GM19193 (cell line): Measurements from ENCODE around the gene AKAP17A.

ENCODE experiments used
- POLR2A ChIP-seq: IDR thresholded peaks from 4 replicates; pipeline ENCODE4 v1.6.1; 2011; ENCODE audit not compliant: insufficient read depth, insufficient read length; ENCODE audit errors: extremely low read depth

Gene AKAP17A

DNA sequence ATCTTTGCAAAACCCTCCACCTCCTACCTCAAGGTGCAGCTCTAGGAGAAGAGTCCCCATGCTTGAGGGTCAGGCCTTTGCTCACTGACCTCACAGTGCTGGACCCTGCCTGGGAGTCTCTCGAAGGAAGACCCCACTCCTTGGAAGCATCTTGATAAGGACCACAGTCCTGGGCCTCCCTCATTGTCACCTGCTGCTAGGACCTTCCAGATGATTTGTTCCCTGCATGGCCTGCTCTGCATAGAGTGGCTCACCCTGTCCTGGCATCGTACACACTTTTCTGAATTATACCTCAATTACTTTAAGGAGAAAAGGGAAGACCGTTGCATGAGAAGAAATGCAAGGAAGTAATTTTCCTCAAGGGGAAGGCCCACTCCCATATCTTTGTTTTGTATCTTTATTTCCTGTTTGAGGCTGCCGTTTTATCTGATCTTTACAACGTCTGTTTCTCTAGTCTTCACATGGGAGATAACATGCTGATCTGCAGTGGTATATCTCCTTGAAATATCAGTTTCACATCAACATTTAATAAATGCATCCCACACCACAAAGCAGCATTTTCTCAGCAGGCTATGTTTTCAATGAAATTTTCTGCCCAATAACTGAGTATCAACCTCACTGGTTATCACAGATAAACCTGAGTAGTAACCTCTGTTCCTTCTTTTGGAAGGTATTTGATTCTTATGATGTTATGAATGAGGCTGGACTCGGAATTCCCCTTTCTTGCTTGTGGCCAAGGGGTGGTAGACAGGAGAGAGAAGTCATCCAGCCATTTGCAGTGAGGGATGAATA, 15.0 kb upstream of the AKAP17A start:
- TF ChIP-seq POLR2A, result no peak

- no peak for TF ChIP-seq POLR2A
Observed at GRCh38 chrX:1577845-1578244, 13.6 kb upstream of the AKAP17A start.

- no peak for TF ChIP-seq POLR2A
Observed at GRCh38 chrX:1578511-1579173, 12.8 kb upstream of the AKAP17A start.

DNA sequence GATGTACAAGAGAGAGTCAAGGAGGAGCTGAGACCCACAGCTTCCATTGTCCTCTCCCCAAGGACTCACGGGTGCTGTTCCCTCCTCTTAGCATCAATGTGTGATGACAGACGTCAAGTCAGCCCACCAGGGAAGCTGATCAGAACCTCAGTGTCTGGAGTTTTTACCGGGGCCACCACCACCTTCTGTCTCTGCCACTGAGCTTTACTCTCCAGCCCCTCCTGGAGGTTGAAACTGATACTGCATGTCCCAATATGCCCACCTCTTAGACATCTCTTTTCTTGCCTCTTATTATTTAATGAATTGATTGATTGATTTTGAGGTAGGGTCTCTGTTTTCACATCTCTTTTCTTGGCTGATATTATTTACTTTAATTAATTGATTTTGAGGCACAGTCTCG, 10.3 kb upstream of the AKAP17A start:
- no peak for TF ChIP-seq POLR2A

DNA sequence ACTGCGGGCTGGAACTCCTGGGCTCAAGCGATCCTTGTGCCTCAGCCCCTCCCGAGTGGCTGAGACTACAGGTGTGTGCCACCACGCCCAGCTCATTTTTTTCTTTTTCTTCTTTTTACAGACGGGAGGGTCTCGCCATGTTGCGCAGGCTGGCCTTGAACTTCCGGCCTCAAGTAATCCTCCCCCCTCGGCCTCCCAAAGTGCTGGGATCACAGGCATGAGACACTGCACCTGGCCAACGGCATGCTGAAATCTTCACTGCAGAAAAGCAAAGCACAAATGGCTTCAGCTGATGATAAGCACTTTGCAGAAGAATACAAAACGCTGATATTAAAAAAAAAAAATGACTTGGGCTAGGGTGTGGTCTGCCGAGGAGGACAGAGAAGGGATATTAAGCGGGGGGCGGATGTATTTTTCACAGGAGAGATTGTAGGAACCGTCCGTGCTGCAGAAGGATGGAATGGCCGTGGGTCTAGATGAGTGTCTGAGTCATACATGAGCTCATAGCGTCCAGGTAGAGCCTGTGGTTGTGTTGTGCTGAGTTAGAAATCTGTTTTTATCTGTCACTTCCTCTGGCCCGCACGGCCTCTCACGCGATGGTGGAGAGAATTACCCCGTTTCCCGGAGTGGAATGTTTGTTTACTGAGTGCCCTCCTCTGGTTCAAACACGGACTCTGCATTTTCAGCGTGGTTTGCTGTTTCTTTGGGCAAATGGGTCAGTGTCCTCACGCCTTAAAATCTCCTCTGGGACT, 8.5 kb upstream of the AKAP17A start:
- no peak for TF ChIP-seq POLR2A

DNA sequence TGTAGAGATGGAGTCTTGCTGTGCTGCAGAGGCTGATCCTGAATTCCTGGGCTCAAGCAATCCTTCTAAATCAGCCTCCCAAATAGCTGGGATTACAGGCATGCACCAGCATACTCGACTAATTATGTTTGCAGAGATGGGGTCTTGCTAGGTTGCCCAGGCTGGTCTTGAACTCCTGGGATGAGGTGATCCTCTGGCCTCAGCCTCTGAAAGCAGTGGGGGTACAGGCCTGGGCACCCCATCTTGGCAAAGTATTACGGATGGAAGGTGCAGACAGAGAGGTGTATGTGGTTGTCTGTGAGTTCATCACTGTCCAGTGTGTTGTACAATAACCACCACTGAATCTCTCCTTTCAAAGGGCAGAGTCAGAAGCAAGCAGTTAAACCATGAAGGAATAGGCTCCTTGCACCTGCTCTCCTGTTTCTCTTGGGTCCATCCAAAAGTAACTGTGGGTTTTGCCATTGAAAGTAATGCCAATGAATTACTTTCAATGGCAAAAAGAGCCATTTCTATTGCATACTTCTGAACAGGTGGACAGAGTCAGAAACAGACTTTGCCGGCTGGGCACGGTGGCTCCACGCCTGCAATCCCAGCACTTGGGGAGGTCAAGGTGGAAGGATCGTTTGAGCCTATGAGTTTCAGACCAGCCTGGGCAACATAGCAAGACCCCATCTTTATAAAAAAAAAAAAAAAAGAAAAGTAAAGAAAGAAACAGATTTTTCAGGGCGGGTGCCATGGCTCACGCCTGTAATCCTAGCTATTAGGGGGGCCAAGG, 7.0 kb upstream of the AKAP17A start:
- TF ChIP-seq POLR2A, result no peak

DNA sequence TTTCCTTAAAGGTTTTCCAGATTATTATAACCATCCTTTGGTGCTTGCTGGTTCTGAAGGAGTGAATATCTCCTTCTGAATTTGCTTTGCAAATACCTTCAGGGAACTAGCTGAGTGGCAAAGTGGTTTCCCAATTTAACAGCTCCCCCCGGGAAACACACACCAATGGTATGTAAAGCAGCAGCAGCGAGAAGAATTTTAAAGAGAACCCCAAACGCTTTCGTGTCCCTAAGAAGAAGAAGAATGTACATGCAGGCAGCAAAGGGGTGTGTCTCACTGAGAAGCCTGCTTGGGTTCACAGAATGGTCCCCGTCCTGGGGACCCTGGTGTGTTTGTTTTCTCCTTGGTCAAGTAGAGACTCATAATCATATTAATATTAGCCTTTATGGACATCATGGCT, 4.2 kb upstream of the AKAP17A start:
- TF ChIP-seq POLR2A, result no peak

DNA sequence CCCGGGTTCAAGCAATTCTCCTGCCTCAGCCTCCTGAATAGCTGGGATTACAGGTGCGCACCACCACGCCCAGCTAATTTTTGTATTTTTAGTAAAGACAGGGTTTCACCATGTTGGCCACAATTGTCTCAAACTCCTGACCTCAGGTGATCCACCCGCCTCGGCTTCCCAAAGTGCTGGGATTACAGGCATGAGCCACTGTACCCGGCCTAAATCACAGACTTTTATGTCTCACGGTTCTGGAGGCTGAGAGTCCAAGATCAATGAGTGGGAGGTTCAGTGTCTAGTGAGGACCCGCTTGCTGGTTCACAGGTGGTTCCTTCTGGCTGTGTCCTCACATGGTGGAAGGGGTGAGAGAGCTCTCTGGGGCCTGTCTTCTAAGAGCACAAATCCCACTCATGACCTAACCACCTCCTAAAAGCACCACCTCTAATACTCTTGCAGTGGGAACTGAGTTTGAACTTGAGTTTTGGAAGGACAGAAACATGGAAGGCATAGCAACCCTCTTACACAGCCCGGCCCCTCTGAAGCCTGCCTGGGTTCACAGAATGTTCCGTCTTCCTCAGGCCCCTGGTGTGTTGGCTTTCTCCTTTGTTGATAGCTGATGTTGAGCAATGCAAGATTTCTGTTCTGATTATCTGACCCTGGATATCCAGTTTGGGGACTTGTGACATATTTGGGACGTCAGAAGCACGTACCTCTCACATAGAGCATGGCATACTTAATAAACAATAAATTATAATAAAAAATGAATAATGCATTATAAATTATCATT, 1.9 kb upstream of the AKAP17A start:
- no peak for TF ChIP-seq POLR2A

GRCh38 chrX:1591863-1592469, 562 bp downstream of the AKAP17A start:
- no peak for TF ChIP-seq POLR2A

- no peak for TF ChIP-seq POLR2A
Observed at GRCh38 chrX:1592470-1593142, 1.2 kb downstream of the AKAP17A start.

DNA sequence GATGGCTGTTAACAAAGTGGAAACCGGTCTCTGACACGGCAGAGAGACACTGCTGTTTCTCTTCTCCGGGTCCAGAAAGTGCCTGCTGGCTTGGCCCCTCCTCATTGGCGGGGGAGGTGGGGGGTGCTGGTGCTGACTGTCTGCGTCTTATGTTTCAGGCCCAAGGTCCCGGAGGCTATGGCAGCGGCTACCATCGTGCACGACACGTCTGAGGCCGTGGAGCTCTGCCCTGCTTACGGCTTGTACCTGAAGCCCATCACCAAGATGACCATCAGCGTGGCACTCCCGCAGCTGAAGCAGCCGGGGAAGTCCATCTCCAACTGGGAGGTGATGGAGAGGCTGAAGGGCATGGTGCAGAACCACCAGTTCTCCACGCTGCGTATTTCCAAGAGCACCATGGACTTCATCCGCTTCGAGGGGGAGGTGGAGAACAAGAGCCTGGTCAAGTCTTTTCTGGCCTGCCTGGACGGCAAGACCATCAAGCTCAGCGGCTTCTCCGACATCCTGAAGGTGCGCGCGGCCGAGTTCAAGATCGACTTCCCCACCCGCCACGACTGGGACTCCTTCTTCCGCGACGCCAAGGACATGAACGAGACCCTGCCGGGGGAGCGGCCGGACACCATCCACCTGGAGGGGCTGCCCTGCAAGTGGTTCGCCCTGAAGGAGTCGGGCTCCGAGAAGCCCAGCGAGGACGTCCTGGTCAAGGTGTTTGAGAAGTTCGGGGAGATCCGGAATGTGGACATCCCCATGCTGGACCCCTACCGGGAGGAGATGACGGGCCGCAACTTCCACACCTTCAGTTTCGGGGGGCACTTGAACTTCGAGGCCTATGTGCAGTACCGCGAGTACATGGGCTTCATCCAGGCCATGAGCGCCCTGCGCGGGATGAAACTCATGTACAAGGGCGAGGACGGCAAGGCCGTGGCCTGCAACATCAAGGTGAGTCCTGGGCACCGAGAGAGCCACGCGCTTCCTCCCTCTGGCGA, 2.2 kb downstream of the AKAP17A start:
- TF ChIP-seq POLR2A, result no peak

GRCh38 chrX:1595711-1596060, 4.3 kb downstream of the AKAP17A start:
- TF ChIP-seq POLR2A, result no peak
